Measurements from ENCODE around the gene CNGA3. TPM values are rescaled to one million over a fixed set of nuclear protein-coding genes. Genes with fewer than 3 reads are reported as not detected.

CNGA3 gene
- total and polyA plus RNA-seq, 10 of the 15 experiments (the other 5 are each of a cell fraction or from before 2014, with no cell fraction given) = not detected

DNA sequence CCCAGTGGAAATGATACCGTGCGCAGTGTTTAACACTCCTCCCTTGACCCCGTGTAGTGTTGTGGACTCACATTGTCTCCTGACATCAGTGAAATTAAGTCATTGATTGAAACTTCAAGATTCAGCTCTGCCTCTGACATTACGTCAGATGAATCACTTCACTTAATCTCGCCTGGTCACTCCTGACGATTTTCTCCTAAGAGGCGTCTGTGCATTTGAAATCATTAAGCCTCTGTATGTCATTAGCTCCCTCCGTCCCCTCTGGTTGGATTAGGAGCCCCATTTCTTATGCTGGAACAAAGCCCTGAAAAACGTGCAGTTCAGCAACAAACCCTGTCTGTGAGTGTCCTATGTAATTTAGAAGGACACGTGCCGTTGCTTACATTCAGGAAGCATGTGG is 36.7 kb upstream of the CNGA3 start:
- FAIRE-seq (no peak), DNase-seq (ENCODE audit: low read depth, low spot score) (no peak), ATAC-seq (no peak)
- ChIA-PET CTCF (no interaction called here), RAD21 (ENCODE audit: unreplicated experiment) (no interaction called here), SMC1A (ENCODE audit: uncharacterized antibody, unreplicated experiment) (no interaction called here), POLR2A (no interaction called here)
- Histone ChIP-seq H3K27ac (ENCODE audit: control insufficient read depth, insufficient read depth) (no peak overlapping the region), H3K4me1 (ENCODE audit: control insufficient read depth, insufficient read depth, low read length) (no peaks in the 10 kb centered on the region), H3K4me2 (ENCODE audit: control insufficient read depth, insufficient read depth) (no peak overlapping the region), H3K4me3 (no peak overlapping the region), H3K9ac (ENCODE audit: control insufficient read depth, insufficient read depth, low read length) (no peak overlapping the region), H3K79me2 (ENCODE audit: control insufficient read depth, insufficient read depth, low read length) (no peaks in the 10 kb centered on the region), H2AFZ (ENCODE audit: control insufficient read depth, low read depth, low read length) (no peak overlapping the region), H3K9me3 (replicated peaks; ENCODE audit: control insufficient read depth, insufficient read depth, low read length) (no peaks in the 10 kb centered on the region), H3K27me3 (replicated peaks in 1 of 2; ENCODE audit: control insufficient read depth in 2 of 2, insufficient read depth in 2 of 2, low read length in 1 of 2) (peaks cover 2 to 7% of the 10 kb centered on the region in 2 experiments; a peak in 3 of 4 replicates), H3K36me3 (ENCODE audit: control insufficient read depth in 2 of 2, insufficient read depth in 2 of 2, low read length in 1 of 2) (no peaks in the 10 kb centered on the region), H4K20me1 (ENCODE audit: control insufficient read depth, insufficient read depth) (no peaks in the 10 kb centered on the region)
- in situ Hi-C loops (cut with MboI) (no loop called here), intact Hi-C loops (cut with micrococcal nuclease; ENCODE audit: unreplicated experiment) (no loop called here)
- no TSS peak for BruUV-seq (replicated peaks)
- 29% methylated on average over 11 of the region's 11 CpGs for WGBS (ENCODE audit: insufficient coverage, insufficient replicate concordance, low lambda C conversion rate, missing lambda C conversion rate)
- TF ChIP-seq CHD1 (IDR thresholded peaks at IDR 0.05; ENCODE audit: low read depth, low read length) = no peak
- TF ChIP-seq, protein P1, sequence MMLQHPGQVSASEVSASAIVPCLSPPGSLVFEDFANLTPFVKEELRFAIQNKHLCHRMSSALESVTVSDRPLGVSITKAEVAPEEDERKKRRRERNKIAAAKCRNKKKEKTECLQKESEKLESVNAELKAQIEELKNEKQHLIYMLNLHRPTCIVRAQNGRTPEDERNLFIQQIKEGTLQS (IDR thresholded peaks at IDR 0.05; ENCODE audit: borderline replicate concordance, extremely low read depth, low read depth, low read length) = no peak
- no peak for TF ChIP-seq HDAC2 (IDR thresholded peaks at IDR 0.05)
- TF ChIP-seq, protein P2, sequence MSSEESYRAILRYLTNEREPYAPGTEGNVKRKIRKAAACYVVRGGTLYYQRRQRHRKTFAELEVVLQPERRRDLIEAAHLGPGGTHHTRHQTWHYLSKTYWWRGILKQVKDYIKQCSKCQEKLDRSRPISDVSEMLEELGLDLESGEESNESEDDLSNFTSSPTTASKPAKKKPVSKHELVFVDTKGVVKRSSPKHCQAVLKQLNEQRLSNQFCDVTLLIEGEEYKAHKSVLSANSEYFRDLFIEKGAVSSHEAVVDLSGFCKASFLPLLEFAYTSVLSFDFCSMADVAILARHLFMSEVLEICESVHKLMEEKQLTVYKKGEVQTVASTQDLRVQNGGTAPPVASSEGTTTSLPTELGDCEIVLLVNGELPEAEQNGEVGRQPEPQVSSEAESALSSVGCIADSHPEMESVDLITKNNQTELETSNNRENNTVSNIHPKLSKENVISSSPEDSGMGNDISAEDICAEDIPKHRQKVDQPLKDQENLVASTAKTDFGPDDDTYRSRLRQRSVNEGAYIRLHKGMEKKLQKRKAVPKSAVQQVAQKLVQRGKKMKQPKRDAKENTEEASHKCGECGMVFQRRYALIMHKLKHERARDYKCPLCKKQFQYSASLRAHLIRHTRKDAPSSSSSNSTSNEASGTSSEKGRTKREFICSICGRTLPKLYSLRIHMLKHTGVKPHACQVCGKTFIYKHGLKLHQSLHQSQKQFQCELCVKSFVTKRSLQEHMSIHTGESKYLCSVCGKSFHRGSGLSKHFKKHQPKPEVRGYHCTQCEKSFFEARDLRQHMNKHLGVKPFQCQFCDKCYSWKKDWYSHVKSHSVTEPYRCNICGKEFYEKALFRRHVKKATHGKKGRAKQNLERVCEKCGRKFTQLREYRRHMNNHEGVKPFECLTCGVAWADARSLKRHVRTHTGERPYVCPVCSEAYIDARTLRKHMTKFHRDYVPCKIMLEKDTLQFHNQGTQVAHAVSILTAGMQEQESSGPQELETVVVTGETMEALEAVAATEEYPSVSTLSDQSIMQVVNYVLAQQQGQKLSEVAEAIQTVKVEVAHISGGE (CRISPR knock-in tag; IDR thresholded peaks at IDR 0.05) = no peak
- TF ChIP-seq, protein P3, sequence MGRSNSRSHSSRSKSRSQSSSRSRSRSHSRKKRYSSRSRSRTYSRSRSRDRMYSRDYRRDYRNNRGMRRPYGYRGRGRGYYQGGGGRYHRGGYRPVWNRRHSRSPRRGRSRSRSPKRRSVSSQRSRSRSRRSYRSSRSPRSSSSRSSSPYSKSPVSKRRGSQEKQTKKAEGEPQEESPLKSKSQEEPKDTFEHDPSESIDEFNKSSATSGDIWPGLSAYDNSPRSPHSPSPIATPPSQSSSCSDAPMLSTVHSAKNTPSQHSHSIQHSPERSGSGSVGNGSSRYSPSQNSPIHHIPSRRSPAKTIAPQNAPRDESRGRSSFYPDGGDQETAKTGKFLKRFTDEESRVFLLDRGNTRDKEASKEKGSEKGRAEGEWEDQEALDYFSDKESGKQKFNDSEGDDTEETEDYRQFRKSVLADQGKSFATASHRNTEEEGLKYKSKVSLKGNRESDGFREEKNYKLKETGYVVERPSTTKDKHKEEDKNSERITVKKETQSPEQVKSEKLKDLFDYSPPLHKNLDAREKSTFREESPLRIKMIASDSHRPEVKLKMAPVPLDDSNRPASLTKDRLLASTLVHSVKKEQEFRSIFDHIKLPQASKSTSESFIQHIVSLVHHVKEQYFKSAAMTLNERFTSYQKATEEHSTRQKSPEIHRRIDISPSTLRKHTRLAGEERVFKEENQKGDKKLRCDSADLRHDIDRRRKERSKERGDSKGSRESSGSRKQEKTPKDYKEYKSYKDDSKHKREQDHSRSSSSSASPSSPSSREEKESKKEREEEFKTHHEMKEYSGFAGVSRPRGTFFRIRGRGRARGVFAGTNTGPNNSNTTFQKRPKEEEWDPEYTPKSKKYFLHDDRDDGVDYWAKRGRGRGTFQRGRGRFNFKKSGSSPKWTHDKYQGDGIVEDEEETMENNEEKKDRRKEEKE (IDR thresholded peaks at IDR 0.05) = no peak
- TF ChIP-seq RAD51 (IDR thresholded peaks at IDR 0.05) = no peak
- no peak for TF ChIP-seq KAT2A (conservative IDR thresholded peaks at IDR 0.05; ENCODE audit: control insufficient read depth, low read depth, low read length)
- TF ChIP-seq SUZ12 (IDR thresholded peaks at IDR 0.05; ENCODE audit: unreplicated experiment) = no peak
- TF ChIP-seq, protein P4, sequence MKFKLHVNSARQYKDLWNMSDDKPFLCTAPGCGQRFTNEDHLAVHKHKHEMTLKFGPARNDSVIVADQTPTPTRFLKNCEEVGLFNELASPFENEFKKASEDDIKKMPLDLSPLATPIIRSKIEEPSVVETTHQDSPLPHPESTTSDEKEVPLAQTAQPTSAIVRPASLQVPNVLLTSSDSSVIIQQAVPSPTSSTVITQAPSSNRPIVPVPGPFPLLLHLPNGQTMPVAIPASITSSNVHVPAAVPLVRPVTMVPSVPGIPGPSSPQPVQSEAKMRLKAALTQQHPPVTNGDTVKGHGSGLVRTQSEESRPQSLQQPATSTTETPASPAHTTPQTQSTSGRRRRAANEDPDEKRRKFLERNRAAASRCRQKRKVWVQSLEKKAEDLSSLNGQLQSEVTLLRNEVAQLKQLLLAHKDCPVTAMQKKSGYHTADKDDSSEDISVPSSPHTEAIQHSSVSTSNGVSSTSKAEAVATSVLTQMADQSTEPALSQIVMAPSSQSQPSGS (IDR thresholded peaks at IDR 0.05; ENCODE audit: low read length) = no peak
- TF ChIP-seq BHLHE40 (IDR thresholded peaks at IDR 0.05; ENCODE audit: borderline replicate concordance in 1 of 2, low read depth in 2 of 2, low read length in 1 of 2) = no peak
- TF ChIP-seq CREB1 (IDR thresholded peaks at IDR 0.05; ENCODE audit: low read depth) = no peak
- TF ChIP-seq RCOR1 (conservative IDR thresholded peaks at IDR 0.05; ENCODE audit: low read depth, low read length) = no peak
- TF ChIP-seq POLR2A (IDR thresholded peaks at IDR 0.05; ENCODE audit: low read depth, low read length) = no peak
